HepG2 (cell line): ENCODE data around the gene CROCC. TPM values are rescaled to one million over a fixed set of nuclear protein-coding genes. Genes with fewer than 3 reads are reported as not detected.
A peak's percentile ranks its signal among the peaks of the same experiment; 100 is the strongest.
"Not testable (repeated sequence)": the region's sequence is repeated elsewhere in the genome, so short reads cannot be mapped to it uniquely, and the experiment has no call there.

Experiments used
- ATAC-seq: fragments of 200-7000 bp; cut with Tn5 transposase; 3 replicates; pipeline ENCODE4 v1.9.1; 2020; ENCODE audit warnings: mild to moderate bottlenecking, moderate library complexity
- BruUV-seq: library from RNA; stranded (reverse); fragments of 400-500 nt; replicated peaks from 2 replicates; lab custom pipeline; 2021; lab: Mats Ljungman, UMichigan
- CTCF ChIA-PET: fragments of 300-600 bp; formaldehyde crosslinking; extraction: SDS; loops from one replicate; lab custom pipeline; 2021; ENCODE audit warnings: low total read pairs, inconsistent platforms, low intra/inter-chr PET ratio; lab: Yijun Ruan, JAX
- POLR2A ChIA-PET: fragments of 350-600 bp; sonication (Branson Sonifier 250); formaldehyde crosslinking; loops from one replicate; lab custom pipeline; 2020; ENCODE audit warnings: antibody characterized with exemption, inconsistent platforms; lab: Yijun Ruan, JAX
- DNase-seq: peaks from one replicate; pipeline ENCODE4 v3.0.0-alpha.2; 2015; ENCODE audit warnings: low spot score
- FAIRE-seq: peaks from 3 replicates; lab custom pipeline; 2011; peaks lifted over from hg19 to GRCh38; lab: Jason Lieb, UNC
- H2AFZ ChIP-seq: one replicate; pipeline ENCODE4 v1.6.1; 2011; ENCODE audit warnings: low read length, inconsistent platforms
- H3K27ac ChIP-seq: fragments of 300-600 bp; 3 replicates; pipeline ENCODE4 v1.8.0; 2011; ENCODE audit warnings: mixed run types, mild to moderate bottlenecking, mixed read lengths, low read length, inconsistent platforms; ENCODE audit not compliant: insufficient read depth; ENCODE audit errors: extremely low read length
- H3K27me3 ChIP-seq, 2 experiments: fragments of 200-600 bp in 1 of 2; 2 replicates in 1 of 2; 3 replicates in 1 of 2; pipeline versions ENCODE4 v1.6.0 to v1.8.0; 2011; ENCODE audit warnings: low read length in 2 of 2, mild to moderate bottlenecking in 2 of 2, moderate library complexity in 2 of 2, inconsistent platforms in 1 of 2; ENCODE audit not compliant: insufficient read depth in 2 of 2, control insufficient read depth in 1 of 2
- H3K36me3 ChIP-seq, 2 experiments: fragments of 200-600 bp in 1 of 2; replicated peaks in 1 of 2; 2 replicates in 1 of 2; 3 replicates in 1 of 2; pipeline versions ENCODE4 v1.5.1 to v1.8.0; 2011; ENCODE audit warnings: low read length in 2 of 2, inconsistent platforms in 1 of 2; ENCODE audit not compliant: insufficient read depth in 2 of 2, control insufficient read depth in 1 of 2
- H3K4me1 ChIP-seq: 2 replicates; pipeline ENCODE4 v1.5.1; 2012; ENCODE audit warnings: low read length, inconsistent platforms; ENCODE audit not compliant: insufficient read depth
- H3K4me2 ChIP-seq: 2 replicates; pipeline ENCODE4 v1.6.0; 2011; ENCODE audit warnings: low read depth, low read length, inconsistent platforms
- H3K4me3 ChIP-seq, 3 experiments: fragments of 200-600 bp in 1 of 3; sonication (generic), shearing (Covaris generic) in 1 of 3; replicated peaks in 1 of 3; 2 replicates each; pipeline ENCODE4 v1.5.1; 2011 to 2016; ENCODE audit warnings: low read length in 3 of 3, inconsistent platforms in 2 of 3, low read depth in 2 of 3, mild to moderate bottlenecking in 2 of 3, control low read depth in 1 of 3, mixed read lengths in 1 of 3; ENCODE audit not compliant: insufficient read depth in 1 of 3
- H3K79me2 ChIP-seq: one replicate; pipeline ENCODE4 v1.6.1; 2011; ENCODE audit warnings: low read length, inconsistent platforms; ENCODE audit not compliant: insufficient read depth
- H3K9ac ChIP-seq: 2 replicates; pipeline ENCODE4 v1.6.0; 2011; ENCODE audit warnings: mild to moderate bottlenecking, low read depth, low read length, inconsistent platforms; ENCODE audit not compliant: insufficient read depth
- H3K9me3 ChIP-seq: 2 replicates; pipeline ENCODE4 v1.5.1; 2012; ENCODE audit warnings: mild to moderate bottlenecking, low read length
- H4K20me1 ChIP-seq: 2 replicates; pipeline ENCODE4 v1.6.0; 2011; ENCODE audit warnings: inconsistent platforms, mild to moderate bottlenecking, low read length, moderate library complexity; ENCODE audit not compliant: insufficient read depth
- ARNT2 ChIP-seq: sonication (generic); formaldehyde crosslinking; IDR thresholded peaks from 2 replicates; pipeline ENCODE4 v1.8.0; 2022; ENCODE audit warnings: mild to moderate bottlenecking, low read depth, missing genetic modification reagents, moderate library complexity
- ELF1 ChIP-seq: sonication (generic); formaldehyde crosslinking; IDR thresholded peaks from 2 replicates; pipeline ENCODE4 v1.4.0; 2020; ENCODE audit warnings: missing genetic modification reagents
- HOXA3 ChIP-seq: sonication (generic); formaldehyde crosslinking; IDR thresholded peaks from 2 replicates; pipeline ENCODE4 v1.5.0; 2020; ENCODE audit warnings: missing genetic modification reagents
- LCORL ChIP-seq, 2 experiments: fragments of 450-650 bp in 1 of 2; sonication (generic) in 1 of 2; formaldehyde crosslinking in 1 of 2; IDR thresholded peaks; 2 replicates each; pipeline versions ENCODE4 v1.5.0 to v1.6.1; 2017 to 2020; ENCODE audit warnings: antibody characterized with exemption in 1 of 2, missing genetic modification reagents in 1 of 2
- MIER2 ChIP-seq: IDR thresholded peaks from 2 replicates; pipeline ENCODE4 v1.6.1; 2016; ENCODE audit warnings: missing biosample characterization, missing genetic modification reagents
- NFIC ChIP-seq: IDR thresholded peaks from 2 replicates; pipeline ENCODE4 v1.6.1; 2012; ENCODE audit warnings: mild to moderate bottlenecking, low read length, inconsistent platforms
- NR2F2 ChIP-seq: IDR thresholded peaks from 2 replicates; pipeline ENCODE4 v1.6.1; 2012; ENCODE audit warnings: low read depth, inconsistent platforms, borderline replicate concordance
- POLR2AphosphoS5 ChIP-seq: IDR thresholded peaks from 2 replicates; pipeline ENCODE4 v1.6.1; 2012; ENCODE audit warnings: low read depth, low read length
- RXRB ChIP-seq: IDR thresholded peaks from 2 replicates; pipeline ENCODE4 v1.6.1; 2016; ENCODE audit warnings: borderline replicate concordance, missing genetic modification reagents, missing compliant biosample characterization
- ZNF780A ChIP-seq: sonication (generic); formaldehyde crosslinking; IDR thresholded peaks from 2 replicates; pipeline ENCODE4 v1.8.0; 2022; ENCODE audit warnings: mild to moderate bottlenecking, missing genetic modification reagents, moderate library complexity
- ZSCAN9 ChIP-seq: IDR thresholded peaks from 2 replicates; pipeline ENCODE4 v1.6.1; 2016; ENCODE audit warnings: borderline replicate concordance
- WGBS: methylation state at CpG from one replicate; pipeline ENCODE4 v1.1.6; 2017; ENCODE audit warnings: low lambda C conversion rate; 5-methylcytosine and 5-hydroxymethylcytosine counted together
- in situ Hi-C: cut with HindIII; loops from 2 replicates; pipeline ENCODE4 v1.10.0; 2017; ENCODE audit warnings: low pct_unique_long_range_greater_than_20kb; ENCODE audit not compliant: extremely low pct_ligation_motif_present
- intact Hi-C: fragments of 100-400 bp; cut with micrococcal nuclease; formaldehyde crosslinking; loops from one replicate; pipeline ENCODE4 v1.10.0; 2022; ENCODE audit not compliant: unreplicated experiment
- polyA plus RNA-seq, 8 experiments: library from polyadenylated mRNA; depleted of rRNA in 3 of 8; stranded (reverse) in 7 of 8; unstranded in 1 of 8; fragments of >200 nt; fragmentation: Illumina TruSeq in 4 of 8; extraction: Trizol in 4 of 8; gene quantifications; 2 replicates each; pipeline versions ENCODE4 v1.2.1 to v1.2.3, GENCODE V29; 2011 to 2016; ENCODE audit warnings: low read depth in 4 of 8, missing spikeins in 1 of 8, mixed read lengths in 1 of 8; ENCODE audit not compliant: insufficient read depth in 1 of 8
- total RNA-seq, 5 experiments: library from RNA; depleted of rRNA; stranded (reverse); fragments of >200 nt; fragmentation: Illumina TruSeq; extraction: Trizol; gene quantifications; 2 replicates each; pipeline ENCODE4 v1.2.3, GENCODE V29; 2016; ENCODE audit warnings: low read depth in 1 of 5
- TF ChIP-seq, protein P1 (sequence below): IDR thresholded peaks from 2 replicates; pipeline ENCODE4 v1.6.1; 2018; ENCODE audit warnings: missing genetic modification reagents, mild to moderate bottlenecking, missing compliant biosample characterization
- TF ChIP-seq, protein P2 (sequence below): sonication (generic); formaldehyde crosslinking; IDR thresholded peaks from 2 replicates; pipeline ENCODE4 v1.8.1; 2023; ENCODE audit warnings: mild to moderate bottlenecking, missing genetic modification reagents, borderline replicate concordance

CROCC gene
- total and polyA plus RNA-seq, 2 of the 13 experiments (the other 11 are each of a cell fraction or from before 2014, with no cell fraction given) = 7.8 to 15.5 TPM

DNA sequence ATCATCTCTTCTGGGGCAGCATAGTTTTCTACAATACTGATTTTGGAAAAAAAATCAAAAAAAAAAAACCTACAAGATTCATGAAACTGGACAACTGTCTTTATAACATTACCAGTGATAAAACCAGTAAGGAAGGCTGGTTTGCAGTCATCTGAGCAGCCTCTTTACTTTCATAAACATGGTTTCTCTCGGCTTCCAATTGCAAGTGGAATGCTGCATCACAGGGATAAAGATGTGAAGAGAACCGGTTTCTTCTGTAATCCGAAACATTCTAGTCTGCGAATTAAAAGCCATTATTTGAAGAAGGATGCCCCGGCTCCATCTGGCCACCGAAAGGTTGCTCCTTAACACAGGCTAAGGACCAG is 26.5 kb upstream of the CROCC start:
- DNase-seq, H3K9me3 ChIP-seq, in situ Hi-C loops, H3K79me2 ChIP-seq, H3K36me3 ChIP-seq, intact Hi-C loops, H3K4me1 ChIP-seq, H4K20me1 ChIP-seq, H3K27me3 ChIP-seq, CTCF ChIA-PET, FAIRE-seq, H2AFZ ChIP-seq, ATAC-seq: not testable (repeated sequence)
- TSS peak; percentile 97 for BruUV-seq
- Histone ChIP-seq H3K4me2 (peak overlapping the region; percentile 45), H3K9ac (peak overlapping the region; percentile 73), H3K27ac (peak overlapping the region; percentile 85), H3K4me3 (peak overlapping the region; percentile 38 to 50 (median 43))
- POLR2A ChIA-PET = interaction anchor here (0.7 kb wide), 1 partner anchor 9 kb away, joined by 4 read pairs; no protein-coding TSS in a partner anchor
- TF ChIP-seq POLR2AphosphoS5 = 0 out of 2 replicates have a peak, but pooled peaks have one; percentile 39
- WGBS = 0% methylated on average over 2 of the region's 6 CpGs

DNA sequence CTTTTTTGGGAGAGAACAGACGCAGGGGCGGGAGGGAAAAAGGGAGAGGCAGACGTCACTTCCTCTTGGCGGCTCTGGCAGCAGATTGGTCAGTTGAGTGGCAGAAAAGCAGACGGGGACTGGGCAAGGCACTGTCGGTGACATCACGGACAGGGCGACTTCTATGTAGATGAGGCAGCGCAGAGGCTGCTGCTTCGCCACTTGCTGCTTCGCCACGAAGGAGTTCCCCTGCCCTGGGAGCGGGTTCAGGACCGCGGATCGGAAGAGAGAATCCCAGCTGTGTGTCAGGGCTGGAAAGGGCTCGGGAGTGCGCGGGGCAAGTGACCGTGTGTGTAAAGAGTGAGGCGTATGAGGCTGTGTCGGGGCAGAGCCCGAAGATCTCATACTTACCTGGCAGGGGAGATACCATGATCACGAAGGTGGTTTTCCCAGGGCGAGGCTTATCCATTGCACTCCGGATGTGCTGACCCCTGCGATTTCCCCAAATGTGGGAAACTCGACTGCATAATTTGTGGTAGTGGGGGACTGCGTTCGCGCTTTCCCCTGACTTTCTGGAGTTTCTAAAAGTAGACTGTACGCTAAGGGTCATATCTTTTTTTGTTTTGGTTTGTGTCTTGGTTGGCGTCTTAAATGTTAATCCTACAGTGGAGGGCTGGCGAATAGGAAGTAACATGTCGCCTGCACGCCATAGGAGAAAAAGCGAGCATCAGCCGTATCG is 26.0 kb upstream of the CROCC start, which contains the start of gene RNU1-2:
TSS of gene RNU1-2 (plus strand) at position 383 of the 718 bp plus-strand sequence.
- Histone ChIP-seq H3K4me2 (peak within 1 kb of the TSS; percentile 80), H3K9ac (peak within 1 kb of the TSS; percentile 73), H3K4me1 (peaks cover 12% of the 10 kb centered on the region), H3K4me3 (peak within 1 kb of the TSS; percentile 47 to 73 (median 50)), H3K27ac (peak within 1 kb of the TSS; percentile 85)
- H3K79me2 ChIP-seq; in situ Hi-C loops; H3K36me3 ChIP-seq; BruUV-seq; CTCF ChIA-PET; H3K27me3 ChIP-seq; H2AFZ ChIP-seq; H3K9me3 ChIP-seq; intact Hi-C loops; H4K20me1 ChIP-seq; TF ChIP-seq LCORL (IDR thresholded peaks at IDR 0.05): not testable (repeated sequence)
- ATAC-seq (peak; percentile 100), FAIRE-seq (peak; percentile 42), DNase-seq (peak; percentile 94)
- POLR2A ChIA-PET = interaction anchor here (0.6 to 1.6 kb wide), 7 partner anchors 8 to 382 kb away, joined by 3 to 42 read pairs (median 4); partner anchors contain the start of gene RNU1-1
- WGBS = 0% methylated on average over 12 of the region's 39 CpGs
- TF ChIP-seq LCORL (CRISPR knock-in tag; IDR thresholded peaks at IDR 0.05) (0 out of 2 replicates have a peak, but pooled peaks have one; percentile 21), HOXA3 (peak; percentile 49), ZNF780A (CRISPR knock-in tag) (0 out of 2 replicates have a peak, but pooled peaks have one; percentile 34), ZSCAN9 (CRISPR knock-in tag) (peak; percentile 62; the same call in 1 of the 2 replicates), NR2F2 (peak; percentile 60), NFIC (peak; percentile 63), ELF1 (CRISPR knock-in tag) (peak; percentile 30; the same call in 1 of the 2 replicates), MIER2 (CRISPR knock-in tag) (peak; percentile 61; the same call in 1 of the 2 replicates), ARNT2 (CRISPR knock-in tag) (peak; percentile 52; the same call in 1 of the 2 replicates), RXRB (peak; percentile 29; the same call in 1 of the 2 replicates)
- TF ChIP-seq, protein P1, sequence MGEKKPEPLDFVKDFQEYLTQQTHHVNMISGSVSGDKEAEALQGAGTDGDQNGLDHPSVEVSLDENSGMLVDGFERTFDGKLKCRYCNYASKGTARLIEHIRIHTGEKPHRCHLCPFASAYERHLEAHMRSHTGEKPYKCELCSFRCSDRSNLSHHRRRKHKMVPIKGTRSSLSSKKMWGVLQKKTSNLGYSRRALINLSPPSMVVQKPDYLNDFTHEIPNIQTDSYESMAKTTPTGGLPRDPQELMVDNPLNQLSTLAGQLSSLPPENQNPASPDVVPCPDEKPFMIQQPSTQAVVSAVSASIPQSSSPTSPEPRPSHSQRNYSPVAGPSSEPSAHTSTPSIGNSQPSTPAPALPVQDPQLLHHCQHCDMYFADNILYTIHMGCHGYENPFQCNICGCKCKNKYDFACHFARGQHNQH (CRISPR knock-in tag) = peak; percentile 36; the same call in 1 of the 2 replicates
- TF ChIP-seq, protein P2, sequence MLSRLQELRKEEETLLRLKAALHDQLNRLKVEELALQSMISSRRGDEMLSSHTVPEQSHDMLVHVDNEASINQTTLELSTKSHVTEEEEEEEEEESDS = peak; percentile 99
